Measurements from ENCODE around the gene KRTAP5-5.

GRCh38 chr11:1673446-1674172 is 44.0 kb downstream of the KRTAP5-5 start:
- TF ChIP-seq SMC3 (conservative IDR thresholded peaks at IDR 0.05; ENCODE audit: poor library complexity) = no peak
- no peak for TF ChIP-seq EP300 (conservative IDR thresholded peaks at IDR 0.05; ENCODE audit: poor library complexity, severe bottlenecking)
